NOMO-1 treated with DMSO at 0.1 percent for 48 hours (cell line): ENCODE data around the gene DEFB131A.
"Not testable (repeated sequence)": the region's sequence is repeated elsewhere in the genome, so short reads cannot be mapped to it uniquely, and the experiment has no call there.

ENCODE experiments used
- DNase-seq: peaks from one replicate; lab custom pipeline; 2025; ENCODE audit not compliant: unreplicated experiment; lab: John Stamatoyannopoulos, UW

Gene DEFB131A

DNA sequence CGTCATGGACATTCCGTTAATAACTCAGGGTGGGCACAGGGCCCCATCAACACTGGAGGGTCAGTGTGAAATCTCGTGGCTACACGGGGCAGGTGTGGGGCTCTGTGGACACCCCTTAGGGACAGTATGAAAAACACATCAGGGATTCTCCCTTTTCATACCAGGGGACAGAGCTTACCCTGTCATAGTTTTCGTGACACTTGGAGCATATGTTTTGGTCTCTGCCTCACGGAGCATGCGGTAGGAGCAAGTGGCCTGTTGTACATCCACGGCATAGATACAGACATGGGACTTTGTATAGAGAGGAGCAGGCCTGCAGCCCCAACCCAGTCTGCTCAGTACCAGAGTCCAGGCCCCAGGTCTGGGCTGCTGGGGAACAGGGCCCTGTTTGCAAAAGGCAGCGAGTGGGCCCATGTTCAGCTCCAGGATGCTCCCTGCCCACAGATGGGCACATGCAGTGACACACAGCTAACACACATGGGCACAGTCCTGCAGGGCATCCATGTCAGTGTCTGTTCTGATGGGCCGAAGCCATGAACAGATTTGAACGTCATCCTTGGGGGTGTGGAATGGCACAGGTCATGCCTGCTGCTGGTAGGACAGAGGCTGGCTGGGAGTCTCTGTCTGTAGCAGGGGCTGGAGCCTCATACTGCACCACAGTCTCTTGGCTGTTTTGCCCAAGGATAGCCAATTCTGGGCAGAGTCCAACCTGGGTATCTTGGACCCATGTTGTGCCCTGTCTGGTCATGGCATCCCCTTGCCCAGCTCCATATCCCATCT, 50.2 kb downstream of the DEFB131A start:
- DNase-seq = not testable (repeated sequence)

GRCh38 chr4:9495443-9495842, 51.2 kb downstream of the DEFB131A start:
- peak; percentile 43 for DNase-seq

DNA sequence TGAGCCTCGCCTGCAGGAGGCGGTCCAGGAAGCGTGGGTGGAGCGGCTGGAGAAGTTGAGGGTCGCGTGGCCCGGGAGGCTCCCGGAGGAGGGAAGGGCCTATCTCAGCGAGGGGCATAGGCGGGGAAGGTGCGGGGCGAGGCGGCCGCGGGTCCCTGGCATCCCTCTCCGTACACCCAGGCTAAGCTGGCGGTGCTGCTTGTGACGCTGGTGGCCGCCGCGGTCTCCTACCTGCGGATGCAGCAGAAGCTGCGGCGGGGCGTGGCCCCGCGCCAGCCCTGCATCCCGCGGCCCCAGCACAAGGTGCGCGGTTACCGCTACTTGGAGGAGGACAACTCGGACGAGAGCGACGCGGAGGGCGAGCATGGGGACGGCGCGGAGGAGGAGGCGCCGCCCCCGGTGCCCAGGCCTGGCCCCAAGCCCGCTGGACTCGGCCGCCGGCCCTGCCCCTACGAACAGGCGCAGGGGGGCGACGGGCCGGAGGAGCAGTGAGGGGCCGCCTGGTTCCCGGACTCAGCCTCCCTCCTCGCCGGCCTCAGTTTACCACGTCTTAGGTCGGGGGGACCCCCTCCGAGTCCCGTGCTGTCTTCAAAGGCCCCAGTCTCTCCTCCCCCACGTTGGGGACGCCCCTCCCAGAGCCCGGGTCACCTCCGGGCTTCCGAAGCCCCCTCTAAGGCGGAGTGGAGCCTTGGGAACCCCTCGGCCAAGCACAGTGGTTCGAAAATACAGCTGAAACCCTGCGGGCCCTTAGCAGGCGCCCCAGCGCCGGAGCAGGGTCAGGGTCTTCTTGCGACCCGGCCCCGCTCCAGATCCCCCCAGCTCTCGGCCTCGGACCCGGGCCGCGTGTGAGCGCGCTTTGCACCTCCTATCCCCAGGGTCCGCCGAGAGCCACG, 53.6 kb downstream of the DEFB131A start:
- not testable (repeated sequence) for DNase-seq

GRCh38 chr4:9498468-9499040, 54.3 kb downstream of the DEFB131A start:
- DNase-seq = not testable (repeated sequence)

DNA sequence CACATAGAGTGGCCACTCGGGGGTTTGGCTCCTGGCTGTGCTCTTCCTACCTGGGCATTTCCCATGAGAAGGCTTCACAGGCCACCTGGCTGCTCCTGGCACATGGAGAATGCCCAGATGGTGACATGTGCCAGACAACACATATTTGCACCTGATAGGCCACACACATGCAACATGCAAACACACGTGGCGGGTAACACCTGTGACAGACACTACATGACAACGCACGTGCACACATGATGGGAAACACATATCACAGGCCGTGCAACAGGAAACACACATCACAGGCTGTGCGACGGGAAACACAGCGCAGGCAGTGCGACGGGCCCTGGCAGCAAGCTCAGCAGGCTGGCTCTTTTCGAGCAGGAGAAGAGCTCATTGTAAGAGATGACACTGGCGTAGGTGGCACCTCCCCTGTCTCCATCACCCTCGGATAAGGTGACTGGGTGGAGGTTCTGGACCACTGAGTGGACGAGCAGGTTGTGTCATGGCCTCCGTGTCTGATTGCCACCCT, 55.8 kb downstream of the DEFB131A start:
- not testable (repeated sequence) for DNase-seq
